COLO829 (cell line): ENCODE measurements around the gene SPIB.

Source experiments
- DNase-seq: peaks from one replicate; pipeline ENCODE4 v3.0.0; 2012; ENCODE audit warnings: low spot score

SPIB gene

DNA sequence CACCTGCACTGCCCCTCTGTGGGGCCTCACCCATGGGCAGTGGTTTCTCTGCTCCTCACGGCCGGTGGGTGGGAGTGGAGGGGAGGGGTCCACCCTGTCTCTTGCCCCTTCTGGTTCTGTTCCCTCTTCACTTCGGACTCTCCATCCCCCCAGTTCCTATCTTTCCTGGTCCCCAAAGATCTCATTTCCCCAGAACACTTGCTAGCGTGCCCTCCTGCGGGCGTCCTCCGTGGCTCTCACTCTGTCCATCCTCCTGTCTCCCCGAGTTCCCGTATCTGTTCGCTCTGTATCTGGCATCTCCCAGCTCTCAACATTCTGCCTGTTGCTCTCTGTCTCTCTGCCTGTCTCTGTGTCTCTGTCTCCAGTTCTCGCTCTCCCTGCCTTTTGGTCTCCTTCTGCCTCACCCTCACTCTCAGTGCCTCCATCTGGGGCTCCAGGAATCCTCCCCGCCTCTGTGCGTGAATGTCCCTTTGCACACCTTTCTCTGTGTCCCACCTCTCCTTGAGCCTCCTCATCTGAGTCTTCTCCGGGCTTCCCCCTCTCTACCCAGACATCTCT is 363 bp downstream of the SPIB start:
- no peak for DNase-seq

DNA sequence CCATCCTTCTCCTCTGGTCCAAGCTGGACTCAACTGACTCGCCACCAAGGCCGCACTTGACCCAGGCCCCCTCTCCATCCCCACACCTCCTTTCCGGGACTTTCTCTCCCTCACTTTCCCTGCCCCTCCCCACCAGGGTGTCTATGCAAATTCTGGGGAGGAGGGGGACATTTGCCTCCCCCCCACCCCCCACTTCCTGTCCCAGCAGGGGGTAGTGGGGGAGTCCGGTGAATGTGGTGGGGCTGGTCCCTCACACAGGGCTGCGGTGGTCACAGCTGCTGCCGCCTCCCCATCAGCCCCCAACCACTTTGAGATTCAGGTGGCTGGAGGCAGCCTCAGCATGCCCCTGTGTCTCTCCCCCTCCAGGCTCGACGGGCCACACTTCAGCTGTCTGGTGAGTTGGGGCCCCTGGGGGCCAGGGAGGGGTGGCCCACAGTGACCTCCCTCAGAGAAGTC is 870 bp downstream of the SPIB start:
- no peak for DNase-seq

DNA sequence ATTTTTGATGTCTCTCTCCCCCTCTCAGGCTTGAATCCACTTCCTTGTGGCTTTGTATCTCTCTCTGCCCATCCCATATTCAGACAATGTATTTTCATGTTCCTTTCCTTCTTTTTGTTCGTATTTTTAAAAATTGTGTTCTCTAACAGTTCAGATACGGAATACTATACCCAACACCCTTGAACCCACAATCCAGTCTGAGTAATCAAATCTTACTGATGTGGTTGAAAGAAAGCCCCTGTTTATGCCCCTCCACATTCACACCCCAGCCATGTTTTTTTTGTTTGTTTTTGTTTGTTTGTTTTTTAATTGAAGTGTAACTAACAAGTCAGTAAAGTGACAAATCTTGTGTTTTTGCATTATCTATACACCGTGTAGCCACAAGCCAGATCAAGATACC is 1.4 kb downstream of the SPIB start:
- no peak for DNase-seq

DNA sequence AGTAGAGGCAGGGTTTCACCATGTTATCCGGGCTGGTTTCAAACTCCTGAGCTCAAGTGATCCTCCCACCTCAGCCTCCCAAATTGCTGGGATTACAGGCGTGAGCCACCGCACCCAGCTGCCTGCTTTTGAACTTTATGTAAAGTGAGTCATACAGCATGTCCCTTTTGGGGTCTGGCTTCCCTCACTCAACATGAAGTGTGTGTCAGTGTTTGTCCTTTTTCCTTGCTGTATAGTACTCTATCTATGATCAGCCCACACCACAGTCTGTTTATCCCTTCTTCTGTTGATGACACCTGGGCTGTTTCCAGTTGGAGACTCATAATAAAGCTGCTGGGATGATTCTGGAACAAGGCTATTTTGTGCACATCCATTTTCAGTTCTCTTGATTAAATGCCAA is 2.1 kb downstream of the SPIB start:
- no peak for DNase-seq

DNA sequence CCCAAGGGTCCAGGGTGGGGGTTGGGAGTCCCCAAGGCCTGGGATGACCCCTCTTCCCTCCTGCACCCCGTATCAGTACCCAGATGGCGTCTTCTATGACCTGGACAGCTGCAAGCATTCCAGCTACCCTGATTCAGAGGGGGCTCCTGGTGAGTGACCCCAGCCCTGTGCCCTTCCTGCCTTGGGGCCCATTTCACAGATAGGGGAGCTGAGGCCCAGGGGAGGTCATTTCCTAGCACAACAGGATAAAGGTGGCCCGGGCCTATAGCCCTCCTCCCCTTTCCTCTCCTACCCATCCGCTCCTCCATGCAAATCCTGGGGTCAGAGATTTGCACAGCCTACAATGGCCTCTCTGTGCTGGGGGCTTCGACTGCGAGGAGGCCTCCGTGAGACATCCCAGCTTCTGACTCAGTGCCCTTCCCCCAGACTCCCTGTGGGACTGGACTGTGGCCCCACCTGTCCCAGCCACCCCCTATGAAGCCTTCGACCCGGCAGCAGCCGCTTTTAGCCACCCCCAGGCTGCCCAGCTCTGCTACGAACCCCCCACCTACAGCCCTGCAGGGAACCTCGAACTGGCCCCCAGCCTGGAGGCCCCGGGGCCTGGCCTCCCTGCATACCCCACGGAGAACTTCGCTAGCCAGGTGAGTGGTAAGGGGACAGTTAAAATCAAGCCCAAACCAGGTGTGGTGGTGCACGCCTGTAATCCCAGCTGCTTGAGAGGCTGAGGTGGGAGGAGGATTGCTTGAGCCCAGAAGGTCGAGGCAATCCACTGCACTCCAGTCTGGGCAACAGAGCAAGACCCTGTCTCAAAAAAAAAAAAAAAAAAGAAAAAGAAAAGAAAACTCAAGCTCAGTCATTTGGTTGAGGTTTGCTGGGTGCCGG is 3.9 kb downstream of the SPIB start:
- no peak for DNase-seq

DNA sequence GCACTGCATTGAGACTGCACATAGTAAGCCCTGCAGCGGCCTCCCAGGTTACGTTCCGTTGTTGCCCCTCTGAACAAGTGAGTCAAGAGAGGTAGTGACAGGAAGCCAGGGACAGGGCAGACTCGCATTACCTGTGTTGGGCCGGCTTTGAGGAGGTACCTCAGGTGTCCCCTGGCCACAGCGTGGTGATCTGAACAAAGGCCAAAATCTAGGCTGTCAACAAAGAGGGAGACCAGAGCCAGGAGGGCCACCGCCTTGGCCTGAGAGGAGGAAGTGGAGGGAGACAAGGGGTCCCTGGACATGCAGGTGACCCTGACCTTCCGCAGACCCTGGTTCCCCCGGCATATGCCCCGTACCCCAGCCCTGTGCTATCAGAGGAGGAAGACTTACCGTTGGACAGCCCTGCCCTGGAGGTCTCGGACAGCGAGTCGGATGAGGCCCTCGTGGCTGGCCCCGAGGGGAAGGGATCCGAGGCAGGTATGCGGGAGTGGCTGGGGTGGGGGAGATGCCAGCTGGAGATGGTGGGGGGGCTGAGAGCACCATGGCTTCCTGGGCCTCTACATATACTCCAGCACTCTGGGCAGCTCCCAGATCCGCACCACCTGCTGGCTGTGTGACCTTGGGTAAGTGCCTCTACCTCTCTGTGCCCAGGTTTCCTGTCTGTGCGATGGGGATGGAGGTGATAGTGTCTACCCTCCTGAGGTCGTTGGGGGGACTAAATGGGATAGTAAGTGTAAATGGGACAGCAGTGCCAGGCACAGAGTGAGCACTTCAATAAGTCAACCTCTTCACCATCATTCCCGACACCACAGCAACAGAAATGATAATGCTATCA is 4.8 kb downstream of the SPIB start:
- no peak for DNase-seq

DNA sequence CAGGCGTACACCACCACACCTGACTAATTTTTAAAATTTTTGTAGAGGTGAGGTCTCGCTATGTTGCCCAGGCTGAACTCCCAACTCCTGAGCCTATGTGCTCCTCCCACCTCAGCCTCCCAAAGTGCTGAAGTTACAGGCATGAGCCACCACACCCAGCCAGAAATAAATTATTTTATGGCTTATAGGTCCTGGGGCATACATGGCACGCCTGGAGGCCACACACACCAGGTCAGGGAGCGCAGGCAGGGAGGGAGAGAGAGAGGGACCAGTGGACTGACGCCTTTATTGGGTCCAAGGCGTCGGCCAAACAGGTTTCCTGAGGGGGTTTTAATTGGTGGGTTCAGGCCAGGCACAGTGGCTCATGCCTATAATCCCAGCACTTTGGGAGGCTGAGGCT is 6.8 kb downstream of the SPIB start:
- DNase-seq: no peak

DNA sequence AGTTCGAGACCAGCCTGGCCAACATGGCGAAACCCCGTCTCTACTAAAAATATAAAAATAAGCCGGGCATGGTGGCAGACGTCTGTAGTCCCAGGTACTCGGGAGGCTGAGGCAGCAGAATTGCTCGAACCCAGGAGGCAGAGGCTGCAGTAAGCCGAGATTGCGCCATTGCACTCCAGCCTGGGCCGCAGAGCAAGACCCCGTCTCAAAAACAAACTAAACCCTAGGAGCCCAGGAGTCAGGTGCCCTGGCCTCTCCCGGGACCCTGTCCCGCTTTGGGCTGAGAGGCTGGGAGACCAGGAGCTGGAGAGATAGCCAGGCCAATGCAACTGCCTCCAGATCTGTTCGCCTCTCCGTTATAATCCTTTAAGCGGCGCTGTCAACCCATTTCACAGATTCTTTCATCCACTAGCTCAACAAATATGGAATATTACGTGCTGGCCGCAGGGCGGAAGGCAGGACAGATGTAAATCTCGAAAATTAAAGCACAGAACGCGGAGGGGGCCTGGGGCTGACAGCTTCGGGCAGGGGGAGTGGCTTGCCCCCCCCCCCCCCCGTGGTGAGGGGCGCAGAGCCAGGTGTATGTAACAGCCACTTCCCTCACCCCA is 8.7 kb downstream of the SPIB start:
- DNase-seq: no peak

DNA sequence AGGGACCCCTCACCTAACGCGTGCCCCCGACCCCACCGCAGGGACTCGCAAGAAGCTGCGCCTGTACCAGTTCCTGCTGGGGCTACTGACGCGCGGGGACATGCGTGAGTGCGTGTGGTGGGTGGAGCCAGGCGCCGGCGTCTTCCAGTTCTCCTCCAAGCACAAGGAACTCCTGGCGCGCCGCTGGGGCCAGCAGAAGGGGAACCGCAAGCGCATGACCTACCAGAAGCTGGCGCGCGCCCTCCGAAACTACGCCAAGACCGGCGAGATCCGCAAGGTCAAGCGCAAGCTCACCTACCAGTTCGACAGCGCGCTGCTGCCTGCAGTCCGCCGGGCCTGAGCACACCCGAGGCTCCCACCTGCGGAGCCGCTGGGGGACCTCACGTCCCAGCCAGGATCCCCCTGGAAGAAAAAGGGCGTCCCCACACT is 9.3 kb downstream of the SPIB start:
- DNase-seq: no peak

DNA sequence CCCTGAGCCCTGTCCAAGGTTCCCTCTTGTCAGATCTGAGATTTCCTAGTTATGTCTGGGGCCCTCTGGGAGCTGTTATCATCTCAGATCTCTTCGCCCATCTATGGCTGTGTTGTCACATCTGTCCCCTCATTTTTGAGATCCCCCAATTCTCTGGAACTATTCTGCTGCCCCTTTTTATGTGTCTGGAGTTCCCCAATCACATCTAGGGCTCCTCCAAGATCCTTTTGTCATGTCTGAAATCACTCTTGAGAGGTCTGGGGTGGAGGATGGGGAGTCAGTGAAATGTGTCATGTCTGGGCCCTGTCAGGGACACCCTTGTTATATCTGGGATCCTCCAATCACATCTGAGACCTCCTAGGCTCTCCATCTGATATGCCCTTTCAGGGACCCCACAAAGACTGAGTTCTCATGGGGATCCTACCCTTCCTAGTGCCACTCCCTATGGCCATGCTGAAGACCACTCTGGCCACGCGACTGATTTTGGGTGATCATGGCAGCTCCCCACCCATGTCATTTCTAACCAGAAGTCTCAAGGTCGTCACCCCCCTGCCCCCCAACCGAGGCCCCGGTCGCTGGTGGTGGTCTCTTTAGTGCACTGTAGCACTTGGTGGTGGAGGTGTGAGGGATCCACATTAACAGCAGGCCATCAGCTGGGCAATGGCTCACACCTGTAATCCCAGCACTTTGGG is 10.2 kb downstream of the SPIB start:
- no peak for DNase-seq

DNA sequence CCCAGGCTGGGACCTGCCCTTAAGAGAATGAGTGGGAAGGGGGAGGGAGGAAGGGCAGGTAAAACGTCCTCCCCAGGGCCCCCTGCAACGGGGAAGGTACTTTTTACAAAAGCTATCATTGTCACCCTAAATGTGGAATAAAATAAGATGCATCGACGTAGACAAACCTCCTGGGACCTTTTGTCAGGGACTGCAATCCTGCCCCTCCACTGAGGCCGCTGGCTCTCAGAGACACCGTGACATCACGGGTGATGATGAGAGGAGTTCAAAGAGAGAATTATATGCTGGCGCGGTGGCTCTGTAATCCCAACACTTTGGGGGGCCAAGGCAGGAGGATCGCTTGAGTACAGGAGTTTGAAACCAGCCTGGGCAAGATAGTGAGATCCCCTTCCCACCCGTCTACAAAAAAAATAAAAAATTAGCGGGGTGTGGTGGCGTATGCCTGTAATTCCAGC is 12.2 kb downstream of the SPIB start:
- DNase-seq: no peak

DNA sequence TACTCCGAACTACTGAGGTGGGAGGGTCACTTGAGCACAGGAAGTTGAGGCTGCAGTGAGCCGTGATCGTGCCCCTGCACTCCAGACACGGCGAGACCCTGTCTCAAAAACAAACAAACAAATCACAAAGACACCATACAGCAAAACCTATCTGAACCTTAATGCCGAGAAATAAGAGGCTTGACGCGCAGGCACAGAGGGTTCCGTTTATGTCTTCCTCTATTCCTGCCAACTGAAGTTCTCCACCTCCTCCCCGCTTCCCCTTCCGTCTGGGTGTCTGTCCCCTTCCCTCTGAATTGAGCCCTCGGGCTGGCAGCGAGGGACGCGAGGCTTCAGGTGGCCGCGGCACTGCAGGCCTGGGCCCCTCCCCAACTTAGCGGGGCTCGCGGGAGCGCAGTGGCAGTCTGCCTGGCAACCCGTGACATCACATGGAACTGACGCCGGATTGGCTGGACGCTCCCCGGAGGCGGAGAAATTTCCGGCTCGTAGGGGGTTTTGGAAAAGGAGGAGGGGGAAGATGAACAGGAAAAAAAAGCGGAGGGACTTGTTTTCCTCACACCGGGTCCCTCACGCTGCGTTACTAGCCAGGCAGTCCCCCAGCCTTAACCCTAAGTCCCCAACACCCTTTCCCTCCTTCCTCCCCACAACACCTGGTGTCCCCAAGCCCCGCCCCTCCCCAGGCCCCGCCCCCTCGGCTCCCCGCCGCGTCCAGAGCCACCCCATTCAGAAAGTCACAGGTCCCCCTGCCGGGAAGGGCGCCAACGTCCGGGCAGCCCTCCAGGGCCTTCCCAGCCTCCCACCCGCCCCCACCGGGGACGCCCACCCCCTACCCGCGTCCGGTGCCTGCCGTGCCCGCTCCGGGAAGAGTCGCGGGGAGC is 12.8 kb downstream of the SPIB start:
- peak; percentile 80 for DNase-seq

DNA sequence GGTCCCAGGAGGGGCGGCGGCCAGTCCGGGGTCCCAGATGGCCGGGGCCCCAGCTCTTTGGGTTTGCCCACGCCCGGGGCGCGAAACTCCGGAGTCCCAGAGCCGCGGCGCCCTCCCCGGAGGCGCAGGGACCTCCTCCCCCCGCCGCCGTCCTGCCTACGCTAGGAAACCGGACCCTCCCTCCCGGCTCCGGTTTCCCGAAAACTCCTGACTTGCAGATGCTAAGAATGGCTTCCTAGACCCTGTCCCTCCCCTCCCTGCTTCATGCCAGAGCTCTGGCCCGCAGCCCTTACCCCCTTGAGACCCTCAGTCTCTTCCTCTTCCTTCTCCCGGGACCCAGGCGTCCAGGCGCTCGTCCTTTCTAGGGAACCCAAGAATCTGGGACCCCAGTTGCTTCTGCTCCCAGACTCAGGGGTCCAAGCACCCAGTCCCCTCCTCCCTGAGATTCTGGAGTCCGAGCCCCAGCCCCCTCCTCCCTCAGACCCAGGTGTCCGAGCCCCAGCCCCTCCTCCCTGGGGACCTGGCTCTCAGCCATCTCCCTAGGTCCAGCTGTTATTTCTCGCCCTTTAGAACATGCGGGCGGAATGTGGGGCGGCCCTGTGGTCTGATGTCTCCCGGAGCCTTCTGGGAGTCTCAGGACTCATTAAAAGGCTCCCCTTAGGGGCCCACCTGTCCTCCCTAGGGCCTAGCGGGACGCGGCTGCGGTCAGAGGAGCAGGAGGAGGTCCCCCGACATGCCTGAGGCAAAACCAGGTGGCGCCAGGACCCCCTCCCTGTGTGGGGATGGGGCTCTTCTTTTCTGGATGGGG is 13.7 kb downstream of the SPIB start, which contains the start of gene MYBPC2:
Gene MYBPC2 (plus strand): TSS at position 672 of the 808 bp plus-strand sequence. CDS start 62 bp downstream, at position 734.
- no peak for DNase-seq

DNA sequence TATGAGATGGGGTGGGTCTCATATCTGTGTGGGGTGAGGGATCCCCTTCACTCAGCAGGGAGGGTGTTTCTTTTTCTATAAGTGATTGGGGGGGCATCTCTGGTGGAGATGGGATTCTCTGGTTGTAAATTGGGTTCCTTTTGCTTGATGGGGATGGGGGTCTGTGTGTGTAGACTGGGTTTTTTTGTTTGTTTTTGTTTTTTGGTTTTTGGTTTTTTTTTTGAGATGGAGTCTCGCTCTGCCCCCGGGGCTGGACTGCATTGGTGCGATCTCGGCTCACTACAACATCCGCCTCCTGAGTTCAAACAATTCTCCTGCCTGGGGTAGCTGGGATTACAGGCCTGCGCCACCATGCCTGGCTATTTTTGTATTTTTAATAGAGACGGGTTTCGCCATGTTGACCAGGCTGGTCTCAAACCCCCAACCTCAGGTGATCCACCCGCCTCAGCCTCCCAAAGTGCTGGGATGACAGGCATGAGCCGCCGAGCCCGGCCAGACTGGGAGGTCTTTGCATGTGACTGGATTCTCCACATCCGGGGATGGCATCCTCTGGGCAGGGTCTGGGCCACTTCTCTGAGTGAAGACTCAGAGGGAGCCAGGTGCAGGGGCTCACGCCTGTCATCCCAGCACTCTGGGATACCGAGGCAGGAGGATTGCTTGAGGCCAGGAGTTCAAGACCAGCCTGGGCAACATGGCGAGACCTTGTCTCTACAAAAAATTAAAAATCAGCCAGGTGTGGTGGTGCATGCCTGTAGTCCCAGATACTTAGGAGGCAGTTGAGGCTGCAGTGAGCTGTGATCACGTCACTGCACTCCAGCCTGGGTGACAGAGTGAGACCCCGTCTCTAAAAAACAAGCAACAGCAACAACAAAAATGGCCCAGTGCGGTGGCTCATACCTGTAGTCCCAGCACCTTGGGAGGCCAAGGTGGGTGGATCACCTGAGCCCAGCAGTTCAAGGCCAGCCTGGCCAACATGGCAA is 14.8 kb downstream of the SPIB start:
- DNase-seq: no peak

DNA sequence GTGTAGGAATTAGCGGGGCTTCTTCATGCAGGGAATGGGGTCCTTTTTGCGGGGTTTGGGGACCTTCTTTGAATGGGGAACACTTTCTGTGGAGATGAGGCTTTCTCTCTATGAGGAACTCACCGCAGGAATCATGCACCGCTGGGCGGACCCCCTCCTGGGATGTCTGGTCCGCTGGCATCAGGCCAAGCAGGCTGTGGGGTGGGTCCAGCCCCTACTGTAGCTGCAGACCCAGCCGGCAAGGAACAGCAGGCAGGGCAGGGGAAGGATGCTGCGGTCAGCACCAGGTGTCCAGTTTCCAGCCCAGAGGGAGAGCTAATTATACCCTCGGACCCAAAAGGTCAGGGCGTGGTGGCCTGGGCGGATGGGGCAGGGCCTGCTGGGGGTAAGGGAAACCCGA is 15.8 kb downstream of the SPIB start:
- no peak for DNase-seq

DNA sequence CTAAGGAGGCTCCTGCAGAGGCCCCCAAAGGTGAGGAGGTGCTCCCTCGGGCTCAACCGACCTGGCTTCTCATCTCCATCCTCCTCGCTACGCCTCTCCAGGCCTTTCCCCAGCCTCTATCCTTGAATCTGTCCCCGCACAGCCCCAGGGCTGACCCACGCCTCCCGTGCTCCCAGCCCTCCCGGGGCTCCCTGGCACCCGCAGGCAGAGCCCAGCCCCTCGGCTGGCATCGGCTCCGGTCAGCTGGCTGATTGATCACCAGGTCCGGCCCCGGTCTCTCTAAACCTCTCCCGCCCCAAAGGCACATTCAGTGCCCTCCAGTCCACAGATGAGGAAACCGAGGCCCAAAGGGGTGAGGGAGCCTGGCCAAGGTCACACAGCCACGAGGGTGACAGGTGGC is 16.5 kb downstream of the SPIB start:
- DNase-seq: no peak

DNA sequence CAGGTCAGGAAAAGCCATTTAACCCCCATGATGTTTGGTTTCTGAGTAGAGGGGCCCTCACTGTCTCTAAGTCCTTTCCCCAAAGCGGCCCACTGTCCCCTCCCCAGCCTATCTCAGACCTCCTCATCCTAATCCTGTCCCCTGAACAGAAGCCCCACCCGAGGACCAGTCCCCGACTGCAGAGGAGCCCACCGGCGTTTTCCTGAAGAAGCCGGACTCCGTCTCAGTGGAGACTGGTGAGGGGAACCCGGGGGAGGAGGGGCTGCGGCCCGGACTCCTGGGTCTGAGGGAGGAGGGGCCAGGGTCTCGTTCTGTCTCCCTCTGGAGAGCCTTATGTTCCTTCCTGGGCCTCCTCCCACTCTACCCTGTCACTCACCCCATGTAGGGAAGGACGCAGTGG is 16.9 kb downstream of the SPIB start:
- DNase-seq: no peak

DNA sequence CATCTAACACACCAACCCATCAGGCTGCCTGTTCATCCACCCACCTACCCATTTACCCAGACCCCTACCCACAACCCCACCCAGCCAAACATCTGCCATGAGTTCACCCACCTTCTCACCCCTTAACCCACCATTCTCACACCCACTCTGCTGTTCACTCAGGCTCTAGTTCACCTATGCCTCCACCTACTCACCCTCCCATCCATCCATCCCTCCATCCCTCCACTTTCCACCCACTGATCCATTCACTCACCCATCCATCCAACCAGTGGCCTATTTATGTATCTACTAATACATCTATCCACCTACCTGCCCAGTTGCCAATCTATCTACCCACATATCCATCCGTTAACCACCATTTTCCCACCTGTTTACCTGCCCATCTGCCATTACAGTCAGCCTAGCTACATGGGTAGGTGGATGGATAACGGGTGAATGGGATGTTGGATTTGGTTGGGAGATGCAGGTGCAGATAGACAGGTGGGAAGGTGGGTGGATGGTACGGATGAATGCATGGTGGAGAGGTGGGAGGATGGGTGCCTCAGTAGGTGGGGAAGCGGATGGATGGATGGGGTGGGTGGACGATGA is 19.2 kb downstream of the SPIB start:
- no peak for DNase-seq
